Measurements from ENCODE around the gene GPSM3. TPM values are rescaled to one million over a fixed set of nuclear protein-coding genes. Genes with fewer than 3 reads are reported as not detected.

Gene GPSM3
- total RNA-seq, 1 experiment from 2014 or later: 10.4 TPM

GRCh38 chr6:32167761-32168262 lies 24.6 kb downstream of the GPSM3 start:
- Histone ChIP-seq H4K20me1 (ENCODE audit: insufficient read depth) (no peaks in the 10 kb centered on the region), H3K9me3 (ENCODE audit: insufficient read depth, low read depth) (no peaks in the 10 kb centered on the region), H3F3A (ENCODE audit: insufficient read depth, low read depth) (peaks cover 17% of the 10 kb centered on the region; the same call in 1 of the 2 replicates), H3K27ac (no peak overlapping the region), H3K4me3 (no peak overlapping the region), H3K79me2 (ENCODE audit: low read depth) (no peaks in the 10 kb centered on the region), H3K4me2 (no peak overlapping the region), H2AFZ (no peak overlapping the region), H3K9me2 (ENCODE audit: insufficient read depth) (no peaks in the 10 kb centered on the region), H3K36me3 (ENCODE audit: low read depth) (no peaks in the 10 kb centered on the region), H3K27me3 (ENCODE audit: insufficient read depth, low read depth) (no peaks in the 10 kb centered on the region), H3K4me1 (replicated peaks; ENCODE audit: insufficient read depth) (0 out of 2 replicates have a peak, but pooled peaks cover under 1% of the 10 kb centered on the region)
- BruUV-seq (replicated peaks): no TSS peak
- intact Hi-C loops (cut with micrococcal nuclease; ENCODE audit: unreplicated experiment): no loop called here
- DNase-seq: no peak
- ChIA-PET CTCF (no interaction called here), POLR2A (ENCODE audit: unreplicated experiment) (no interaction called here)
- TF ChIP-seq CTCF (conservative IDR thresholded peaks at IDR 0.05): no peak
- no peak for TF ChIP-seq EZH2 (IDR thresholded peaks at IDR 0.05; ENCODE audit: low read depth)

- Histone ChIP-seq H3K9me3 (ENCODE audit: insufficient read depth, low read depth) (no peaks in the 10 kb centered on the region), H2AFZ (no peak overlapping the region), H4K20me1 (ENCODE audit: insufficient read depth) (no peaks in the 10 kb centered on the region), H3K27me3 (ENCODE audit: insufficient read depth, low read depth) (no peaks in the 10 kb centered on the region), H3K9me2 (ENCODE audit: insufficient read depth) (no peaks in the 10 kb centered on the region), H3K4me2 (no peak overlapping the region), H3K36me3 (ENCODE audit: low read depth) (no peaks in the 10 kb centered on the region), H3F3A (ENCODE audit: insufficient read depth, low read depth) (peaks cover 17% of the 10 kb centered on the region; the same call in 1 of the 2 replicates), H3K27ac (no peak overlapping the region), H3K79me2 (ENCODE audit: low read depth) (no peaks in the 10 kb centered on the region), H3K4me1 (replicated peaks; ENCODE audit: insufficient read depth) (no peaks in the 10 kb centered on the region), H3K4me3 (no peak overlapping the region)
- intact Hi-C loops (cut with micrococcal nuclease; ENCODE audit: unreplicated experiment): no loop called here
- CTCF ChIA-PET: no interaction called here
- no TSS peak for BruUV-seq (replicated peaks)
- no peak for TF ChIP-seq CTCF (conservative IDR thresholded peaks at IDR 0.05)
- POLR2A ChIA-PET (ENCODE audit: unreplicated experiment): no interaction called here
- DNase-seq: no peak
Measured at GRCh38 chr6:32167154-32167760, 25.2 kb downstream of the GPSM3 start.

GRCh38 chr6:32166411-32167061 lies 25.9 kb downstream of the GPSM3 start:
- no TSS peak for BruUV-seq (replicated peaks)
- no peaks in the 10 kb centered on the region for H3K4me1 ChIP-seq (replicated peaks; ENCODE audit: insufficient read depth)
- H3K79me2 ChIP-seq (ENCODE audit: low read depth): no peaks in the 10 kb centered on the region
- H4K20me1 ChIP-seq (ENCODE audit: insufficient read depth): no peaks in the 10 kb centered on the region
- no peak overlapping the region for H2AFZ ChIP-seq
- H3K4me2 ChIP-seq: no peak overlapping the region
- no peaks in the 10 kb centered on the region for H3K9me2 ChIP-seq (ENCODE audit: insufficient read depth)
- ChIA-PET POLR2A (ENCODE audit: unreplicated experiment) (no interaction called here), CTCF (no interaction called here)
- no peaks in the 10 kb centered on the region for H3K9me3 ChIP-seq (ENCODE audit: insufficient read depth, low read depth)
- no peak for TF ChIP-seq EZH2 (IDR thresholded peaks at IDR 0.05; ENCODE audit: low read depth)
- TF ChIP-seq CTCF (conservative IDR thresholded peaks at IDR 0.05): no peak
- no peaks in the 10 kb centered on the region for H3K27me3 ChIP-seq (ENCODE audit: insufficient read depth, low read depth)
- H3F3A ChIP-seq (ENCODE audit: insufficient read depth, low read depth): peaks cover 17% of the 10 kb centered on the region; the same call in 1 of the 2 replicates
- intact Hi-C loops (cut with micrococcal nuclease; ENCODE audit: unreplicated experiment): no loop called here
- H3K4me3 ChIP-seq: no peak overlapping the region
- no peaks in the 10 kb centered on the region for H3K36me3 ChIP-seq (ENCODE audit: low read depth)
- no peak overlapping the region for H3K27ac ChIP-seq
- no peak for DNase-seq

Data from PC-9 (cell line).